NCI-H146 treated with DMSO at 0.1 percent for 48 hours (cell line): ENCODE data around the gene TMEM82.

Source experiments
- DNase-seq: peaks from one replicate; lab custom pipeline; 2025; ENCODE audit not compliant: unreplicated experiment; lab: John Stamatoyannopoulos, UW

The TMEM82 gene

GRCh38 chr1:15755646-15756040, 13.3 kb downstream of the TMEM82 start:
- DNase-seq: no peak

- DNase-seq: peak; percentile 7
These were observed 14.1 kb downstream of the TMEM82 start for GRCh38 chr1:15756143-15757015.

- no peak for DNase-seq
These were observed 14.8 kb downstream of the TMEM82 start for GRCh38 chr1:15757016-15757543.

GRCh38 chr1:15757575-15758342, 15.5 kb downstream of the TMEM82 start:
- DNase-seq: peak; percentile 5

- DNase-seq: no peak
These were observed 16.1 kb downstream of the TMEM82 start, which contains the start of gene FBLIM1 for GRCh38 chr1:15758343-15758931. FBLIM1 (plus strand) TSS chr1:15758795; CDS start chr1:15764984, 6,189 bp downstream.

GRCh38 chr1:15758953-15759661, 16.8 kb downstream of the TMEM82 start:
- no peak for DNase-seq

GRCh38 chr1:15760520-15761211, 18.4 kb downstream of the TMEM82 start:
- no peak for DNase-seq

- no peak for DNase-seq
These were observed 19.2 kb downstream of the TMEM82 start for GRCh38 chr1:15761366-15762128.

GRCh38 chr1:15762546-15762945, 20.2 kb downstream of the TMEM82 start:
- DNase-seq: no peak

- DNase-seq: no peak
These were observed 22.0 kb downstream of the TMEM82 start for GRCh38 chr1:15764269-15764764.

- no peak for DNase-seq
These were observed 22.6 kb downstream of the TMEM82 start for GRCh38 chr1:15764890-15765289.

GRCh38 chr1:15765495-15766194, 23.3 kb downstream of the TMEM82 start:
- no peak for DNase-seq

GRCh38 chr1:15767941-15768340, 25.6 kb downstream of the TMEM82 start:
- no peak for DNase-seq

- DNase-seq: no peak
These were observed 26.1 kb downstream of the TMEM82 start for GRCh38 chr1:15768388-15768787.

- no peak for DNase-seq
These were observed 28.1 kb downstream of the TMEM82 start for GRCh38 chr1:15770313-15770962.

- DNase-seq: no peak
These were observed 29.7 kb downstream of the TMEM82 start for GRCh38 chr1:15771836-15772515.

- DNase-seq: no peak
These were observed 33.4 kb downstream of the TMEM82 start for GRCh38 chr1:15775706-15776105.
